NT2/D1 (cell line): ENCODE data around the gene ENTREP3.

Experiments used
- SUZ12 ChIP-seq: IDR thresholded peaks from 2 replicates; pipeline ENCODE4 v1.6.1; 2011; ENCODE audit not compliant: insufficient read length, insufficient read depth; ENCODE audit errors: extremely low read depth
- YY1 ChIP-seq: IDR thresholded peaks from 2 replicates; pipeline ENCODE4 v1.6.1; 2011; ENCODE audit not compliant: insufficient read length, insufficient read depth
- ZNF274 ChIP-seq: IDR thresholded peaks from 2 replicates; pipeline ENCODE4 v1.6.1; 2011; ENCODE audit warnings: mild to moderate bottlenecking, low read depth, low read length

DNA sequence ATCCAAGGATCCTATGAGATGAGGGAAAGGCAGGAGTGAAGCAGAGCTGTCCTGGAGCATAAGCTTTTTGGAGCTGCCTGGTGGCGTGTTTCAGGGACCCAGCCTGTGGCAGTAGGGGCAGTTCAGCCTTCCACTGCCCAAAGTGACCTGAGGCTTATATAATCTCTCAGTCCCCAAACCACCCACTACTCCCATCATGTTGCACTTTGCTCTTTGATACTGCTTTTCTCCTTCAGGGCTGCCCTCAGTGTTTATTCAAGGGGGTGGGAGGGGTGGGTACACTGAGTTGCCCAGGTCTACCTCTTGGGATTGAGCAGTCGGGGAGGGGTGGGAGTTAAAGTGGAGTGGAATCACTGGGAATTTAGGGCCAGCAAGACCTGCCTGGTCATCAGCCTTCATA lies 31.3 kb upstream of the ENTREP3 start:
- TF ChIP-seq ZNF274 (no peak), SUZ12 (no peak), YY1 (no peak)
